Activated CD4-positive, alpha-beta T cell treated with anti-CD3 and anti-CD28 coated beads for 36 hours (primary cell): Measurements from ENCODE around the gene PARD6B. TPM values are rescaled to one million over a fixed set of nuclear protein-coding genes. Genes with fewer than 3 reads are reported as not detected.
A peak's percentile ranks its signal among the peaks of the same experiment; 100 is the strongest.
"Not testable (repeated sequence)": the region's sequence is repeated elsewhere in the genome, so short reads cannot be mapped to it uniquely, and the experiment has no call there.

Experiments used
- ATAC-seq: fragments of 200-7000 bp; cut with Tn5 transposase; one replicate; pipeline ENCODE4 v1.10.0; 2021; ENCODE audit warnings: mild to moderate bottlenecking, moderate library complexity
- CTCF ChIA-PET: fragments of 350-600 bp; sonication (Branson Sonifier 250); formaldehyde crosslinking; loops from one replicate; lab custom pipeline; 2021; ENCODE audit warnings: antibody characterized with exemption; lab: Charles Lee
- POLR2A ChIA-PET: fragments of 350-600 bp; sonication (Branson Sonifier 250); formaldehyde crosslinking; loops from one replicate; lab custom pipeline; 2021; ENCODE audit warnings: antibody characterized with exemption, inconsistent platforms; lab: Charles Lee
- DNase-seq: peaks from one replicate; pipeline ENCODE4 v3.0.0-alpha.2; 2020
- H3K27ac Mint-ChIP-seq: one replicate; pipeline ENCODE4 v1.8.0; 2021; ENCODE audit warnings: mixed read lengths
- H3K27me3 Mint-ChIP-seq: one replicate; pipeline ENCODE4 v1.8.0; 2021; ENCODE audit warnings: mixed read lengths
- H3K36me3 Mint-ChIP-seq: one replicate; pipeline ENCODE4 v1.8.0; 2021; ENCODE audit warnings: low read depth, mixed read lengths
- H3K4me1 Mint-ChIP-seq: one replicate; pipeline ENCODE4 v1.8.0; 2021; ENCODE audit warnings: mixed read lengths
- H3K4me3 Mint-ChIP-seq: one replicate; pipeline ENCODE4 v1.8.0; 2021; ENCODE audit warnings: mild to moderate bottlenecking, moderate library complexity, mixed read lengths
- H3K9me3 Mint-ChIP-seq: one replicate; pipeline ENCODE4 v1.8.0; 2021; ENCODE audit warnings: low read depth, mixed read lengths
- intact Hi-C, 2 experiments: fragments of 100-400 bp; cut with DNase I in 1 of 2; cut with micrococcal nuclease in 1 of 2; formaldehyde crosslinking; loops; one replicate each; pipeline versions ENCODE4 v1.14.2 to v1.15.1; 2022 to 2024; cut with DNase I, micrococcal nuclease
- total RNA-seq, 2 experiments: library from RNA; stranded (reverse); gene quantifications; one replicate each; pipeline ENCODE4 v1.2.3, GENCODE V29; 2021

Gene PARD6B
- total RNA-seq, 2 experiments from 2014 or later: 4.9 to 6.2 TPM

DNA sequence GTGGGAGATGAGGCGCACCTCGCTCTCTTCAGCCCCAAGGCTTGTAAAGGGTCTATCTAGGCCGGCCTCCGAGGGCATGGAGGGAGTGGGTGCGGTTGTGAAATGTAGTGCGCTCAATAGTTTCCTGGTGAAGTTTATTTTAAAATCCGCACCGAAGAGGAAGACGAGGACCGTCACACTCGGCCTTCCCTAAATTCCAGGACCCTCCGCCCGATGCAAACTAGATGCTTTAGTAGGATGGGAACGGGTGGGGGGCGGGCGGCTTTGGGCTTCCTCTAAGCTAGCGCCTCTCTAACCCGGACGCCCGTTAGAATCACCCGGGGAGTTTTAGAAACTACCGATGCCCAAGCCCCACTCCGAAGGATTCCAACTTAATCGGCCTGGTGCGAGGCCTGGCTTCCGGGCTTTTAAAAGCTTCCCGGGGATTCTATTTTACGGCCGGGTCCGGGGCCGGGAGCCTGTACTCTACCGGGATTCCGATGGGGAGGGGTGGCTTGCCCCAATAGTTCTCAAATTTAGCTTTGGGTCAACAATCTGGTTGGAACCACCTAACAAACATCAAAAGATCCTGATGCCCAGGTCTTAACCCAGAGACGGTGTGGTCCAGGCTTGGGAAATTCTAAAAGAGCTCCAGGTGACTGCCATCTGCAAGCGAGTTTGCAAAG lies 62.9 kb downstream of the PARD6B start:
- Mint-ChIP-seq H3K4me1 (peaks cover 17% of the 10 kb centered on the region), H3K9me3 (no peaks in the 10 kb centered on the region), H3K36me3 (no peaks in the 10 kb centered on the region), H3K27ac (no peak overlapping the region), H3K4me3 (peak overlapping the region; percentile 65), H3K27me3 (no peaks in the 10 kb centered on the region)
- DNase-seq (no peak), ATAC-seq (peak; percentile 7)
- POLR2A ChIA-PET: interaction anchor here (0.6 to 1.8 kb wide), 8 partner anchors 69 to 280 kb away, joined by 3 to 14 read pairs (median 4); partner anchors contain the start of genes ADNP, DPM1 and MOCS3
- CTCF ChIA-PET: interaction anchor here (0.6 to 4.2 kb wide), 56 partner anchors 8 to 814 kb away, joined by 3 to 60 read pairs (median 4); partner anchors contain the start of genes ADNP, DPM1, MOCS3 and PARD6B
- intact Hi-C loops: loop anchor here (1.0 to 10.0 kb wide), 9 partner anchors 24 to 740 kb away; partner anchors contain the start of genes DPM1 (in 1 of the 2), MOCS3 (in 1 of the 2) and PARD6B (in 1 of the 2)

GRCh38 chr20:50794846-50795634 lies 63.7 kb downstream of the PARD6B start, which contains the start of gene BCAS4:
BCAS4 (plus strand) TSS chr20:50795061; CDS start chr20:50795084, 23 bp downstream.
- Mint-ChIP-seq H3K36me3 (no peaks in the 10 kb centered on the region), H3K27ac (peak within 1 kb of the TSS; percentile 55), H3K4me3 (peak within 1 kb of the TSS; percentile 72), H3K9me3 (no peaks in the 10 kb centered on the region), H3K4me1 (peaks cover 19% of the 10 kb centered on the region), H3K27me3 (no peaks in the 10 kb centered on the region)
- ChIA-PET POLR2A (interaction anchor here (0.6 to 1.8 kb wide), 8 partner anchors 70 to 280 kb away, joined by 3 to 14 read pairs (median 4); partner anchors contain the start of genes ADNP, DPM1 and MOCS3), CTCF (interaction anchor here (0.5 to 4.2 kb wide), 57 partner anchors 8 to 815 kb away, joined by 3 to 60 read pairs (median 5); partner anchors contain the start of genes ADNP, DPM1, MOCS3 and PARD6B)
- peak; percentile 76 for ATAC-seq
- DNase-seq: peak; percentile 92
- intact Hi-C loops: loop anchor here (1.0 to 10.0 kb wide), 9 partner anchors 23 to 740 kb away; partner anchors contain the start of genes DPM1 (in 2 of the 2), MOCS3 (in 2 of the 2) and PARD6B (in 1 of the 2)

DNA sequence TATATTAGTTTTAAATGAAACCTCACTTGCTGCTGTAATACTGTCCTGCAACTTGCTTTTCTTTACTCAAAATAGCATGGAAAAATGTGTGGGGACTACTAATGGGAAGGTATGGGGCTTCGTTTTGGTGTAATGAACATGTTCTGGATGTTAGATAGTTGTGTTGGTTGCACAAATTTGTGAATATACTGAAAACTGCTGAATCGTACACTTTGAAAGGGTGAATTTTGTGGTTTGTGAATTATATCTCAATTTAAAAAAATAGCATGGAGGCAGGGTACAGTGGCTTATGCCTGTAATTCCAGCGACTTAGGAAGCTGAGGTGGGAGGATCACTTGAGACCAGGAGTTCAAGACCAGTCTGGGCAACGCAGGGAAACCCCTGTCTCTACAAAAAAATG lies 65.8 kb downstream of the PARD6B start:
- Mint-ChIP-seq H3K4me3 (no peak overlapping the region), H3K36me3 (no peaks in the 10 kb centered on the region), H3K9me3 (no peaks in the 10 kb centered on the region), H3K4me1 (peaks cover 14% of the 10 kb centered on the region), H3K27ac (no peak overlapping the region), H3K27me3 (no peaks in the 10 kb centered on the region)
- POLR2A ChIA-PET: no interaction called here
- no peak for DNase-seq
- ATAC-seq: no peak
- CTCF ChIA-PET: interaction anchor here (0.8 kb wide), 1 partner anchor 72 kb away, joined by 3 read pairs; no protein-coding TSS in a partner anchor
- intact Hi-C loops: loop anchor here in 1 of 2 experiments (10.0 kb wide), 1 partner anchor 738 kb away; no protein-coding TSS in a partner anchor

- ATAC-seq: no peak
- Mint-ChIP-seq H3K9me3 (no peaks in the 10 kb centered on the region), H3K36me3 (no peaks in the 10 kb centered on the region), H3K27ac (no peak overlapping the region), H3K27me3 (no peaks in the 10 kb centered on the region), H3K4me1 (peaks cover 14% of the 10 kb centered on the region), H3K4me3 (no peak overlapping the region)
- POLR2A ChIA-PET: no interaction called here
- intact Hi-C loops: loop anchor here in 1 of 2 experiments (10.0 kb wide), 1 partner anchor 736 kb away; no protein-coding TSS in a partner anchor
- DNase-seq: no peak
- CTCF ChIA-PET: no interaction called here
Observed at GRCh38 chr20:50798650-50799049, 67.3 kb downstream of the PARD6B start.

DNA sequence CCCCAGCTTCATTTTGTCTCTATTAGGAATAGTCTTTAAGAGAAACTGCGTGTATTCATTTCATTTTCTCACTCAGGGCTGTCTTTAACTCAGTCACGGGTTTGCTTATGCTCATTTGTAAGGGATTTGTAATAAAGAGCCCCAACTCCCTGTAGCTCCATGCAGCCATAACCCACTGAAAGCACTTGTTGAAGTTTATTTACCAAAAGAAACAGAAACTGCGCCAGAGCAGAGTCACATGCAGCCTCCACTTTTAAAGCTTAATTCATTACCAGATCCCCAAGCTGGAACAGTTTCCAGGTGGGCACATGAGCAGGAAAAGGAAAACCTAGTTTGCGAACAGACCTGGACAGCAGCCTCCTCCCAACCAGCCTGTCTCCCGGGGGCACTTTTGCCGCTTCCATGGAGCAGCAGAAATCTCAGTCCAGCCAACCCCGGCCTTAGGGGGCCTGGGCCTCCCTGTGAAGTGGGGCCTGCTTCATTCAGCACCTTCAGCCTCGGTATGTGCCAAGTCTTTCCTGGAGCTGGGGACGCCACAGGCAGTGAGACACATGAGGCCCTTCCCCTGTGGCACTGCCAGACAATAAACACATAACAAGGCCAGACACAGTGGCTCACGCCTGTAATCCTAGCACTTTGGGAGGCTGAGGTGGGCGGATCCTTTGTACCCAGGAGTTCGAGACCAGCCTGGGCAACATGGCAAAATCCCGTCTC lies 68.0 kb downstream of the PARD6B start:
- H3K27me3 Mint-ChIP-seq: no peaks in the 10 kb centered on the region
- no peaks in the 10 kb centered on the region for H3K9me3 Mint-ChIP-seq
- H3K36me3 Mint-ChIP-seq: no peaks in the 10 kb centered on the region
- peaks cover 12% of the 10 kb centered on the region for H3K4me1 Mint-ChIP-seq
- ATAC-seq: no peak
- no peak overlapping the region for H3K27ac Mint-ChIP-seq
- H3K4me3 Mint-ChIP-seq: no peak overlapping the region
- intact Hi-C loops: loop anchor here in 1 of 2 experiments (10.0 kb wide), 1 partner anchor 735 kb away; no protein-coding TSS in a partner anchor
- POLR2A ChIA-PET: no interaction called here
- CTCF ChIA-PET: no interaction called here
- no peak for DNase-seq

DNA sequence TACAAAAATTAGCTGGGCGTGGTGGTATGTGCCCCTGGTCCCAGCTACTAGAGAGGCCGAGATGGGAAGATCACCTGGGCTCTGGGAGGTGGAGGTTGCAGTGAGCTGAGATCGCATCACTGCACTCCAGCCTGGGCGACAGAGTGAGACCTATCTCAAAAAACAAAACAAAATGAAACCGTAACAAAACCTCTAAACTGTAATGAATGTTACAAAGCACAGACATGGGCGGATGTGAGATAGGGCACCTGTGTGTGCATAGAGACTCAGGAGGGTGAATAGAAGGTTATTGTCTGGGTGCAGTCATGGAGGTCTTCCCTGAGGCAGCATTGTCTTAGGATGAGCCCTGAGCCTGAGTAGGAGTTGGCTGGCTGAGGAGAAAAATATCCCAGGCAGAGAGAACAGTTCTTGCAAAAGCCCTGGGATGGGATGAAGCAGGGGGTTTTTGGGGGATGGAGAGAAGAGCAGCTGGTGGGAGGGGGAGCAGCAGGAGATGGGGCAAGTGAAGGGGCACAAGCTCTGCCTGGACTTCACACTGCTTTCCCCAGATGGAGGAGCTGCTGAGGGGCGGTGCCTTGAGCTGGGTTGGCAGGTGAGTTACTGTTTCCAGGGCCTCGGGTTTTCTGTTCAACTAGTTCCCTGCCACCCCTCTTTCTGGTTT lies 68.6 kb downstream of the PARD6B start:
- Mint-ChIP-seq H3K4me1 (peaks cover 19% of the 10 kb centered on the region), H3K27ac (peak overlapping the region; percentile 45), H3K27me3 (no peaks in the 10 kb centered on the region), H3K4me3 (no peak overlapping the region), H3K36me3 (no peaks in the 10 kb centered on the region), H3K9me3 (no peaks in the 10 kb centered on the region)
- DNase-seq (no peak), ATAC-seq (no peak)
- intact Hi-C loops: loop anchor here in 1 of 2 experiments (10.0 kb wide), 1 partner anchor 735 kb away; no protein-coding TSS in a partner anchor
- CTCF ChIA-PET: no interaction called here
- POLR2A ChIA-PET: no interaction called here

DNA sequence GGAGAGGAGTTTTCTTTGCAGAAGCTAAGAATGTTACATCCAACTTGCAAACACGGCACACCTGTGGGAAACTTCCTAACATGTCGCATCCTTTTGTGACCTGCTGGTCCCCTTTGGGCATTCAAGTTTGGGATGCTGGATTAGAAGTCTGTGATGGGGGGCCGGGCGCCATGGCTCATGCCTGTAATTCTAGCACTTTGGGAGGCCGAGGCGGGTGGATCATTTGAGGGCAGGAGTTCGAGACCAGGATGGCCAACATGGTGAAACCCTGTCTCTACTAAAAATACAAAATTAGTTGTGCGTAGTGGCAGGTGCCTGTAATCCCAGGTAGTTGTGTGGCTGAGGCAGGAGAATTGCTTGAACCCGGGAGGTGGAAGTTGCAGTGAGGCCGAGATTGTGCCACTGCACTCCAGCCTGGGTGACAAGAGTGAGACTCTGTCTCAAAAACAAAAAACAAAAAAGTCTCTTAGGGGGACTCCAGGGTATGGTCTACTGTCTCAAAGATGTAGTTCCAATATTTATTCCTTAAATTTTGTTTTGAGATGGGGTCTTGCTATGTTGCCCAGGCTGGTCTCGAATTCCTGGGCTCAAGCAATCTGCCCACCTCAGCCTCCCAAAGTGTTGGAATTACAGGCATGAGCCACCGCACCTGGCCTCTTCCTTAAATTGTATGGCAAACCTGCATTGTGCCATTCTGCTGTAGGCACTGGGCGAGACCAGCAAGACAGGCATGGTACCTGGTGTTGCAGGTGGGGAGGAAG lies 69.8 kb downstream of the PARD6B start:
- H3K27me3 Mint-ChIP-seq, H3K27ac Mint-ChIP-seq, DNase-seq, intact Hi-C loops, H3K9me3 Mint-ChIP-seq, POLR2A ChIA-PET, H3K4me3 Mint-ChIP-seq, H3K36me3 Mint-ChIP-seq, CTCF ChIA-PET, ATAC-seq: not testable (repeated sequence)
- H3K4me1 Mint-ChIP-seq: peaks cover 24% of the 10 kb centered on the region

DNA sequence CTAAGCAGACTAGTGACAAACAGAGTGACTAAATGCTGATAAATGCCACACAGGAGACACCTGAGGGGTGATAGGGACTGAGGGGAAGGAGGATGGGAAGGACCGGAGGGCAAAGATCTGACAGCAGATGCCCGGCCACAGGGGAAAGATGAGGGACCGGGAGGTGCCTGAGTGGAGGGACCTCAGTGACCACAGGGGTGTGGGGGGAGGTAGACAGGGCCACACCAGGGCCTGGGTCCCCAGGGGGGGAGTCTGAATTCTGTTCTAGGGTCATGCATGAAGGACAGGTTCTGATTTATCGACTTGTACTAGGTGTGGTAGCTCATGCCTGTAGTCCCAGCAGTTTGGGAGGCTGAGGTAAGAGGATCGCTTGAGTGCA lies 70.4 kb downstream of the PARD6B start:
- DNase-seq (no peak), ATAC-seq (no peak)
- Mint-ChIP-seq H3K27ac (no peak overlapping the region), H3K27me3 (no peaks in the 10 kb centered on the region), H3K9me3 (no peaks in the 10 kb centered on the region), H3K36me3 (no peaks in the 10 kb centered on the region), H3K4me3 (no peak overlapping the region), H3K4me1 (peaks cover 27% of the 10 kb centered on the region)
- CTCF ChIA-PET: interaction anchor here (1.1 to 2.6 kb wide), 4 partner anchors 8 to 170 kb away, joined by 3 to 24 read pairs (median 3); partner anchors contain the start of gene BCAS4
- POLR2A ChIA-PET: no interaction called here
- intact Hi-C loops: no loop called here

- intact Hi-C loops: no loop called here
- no peaks in the 10 kb centered on the region for H3K9me3 Mint-ChIP-seq
- POLR2A ChIA-PET: no interaction called here
- CTCF ChIA-PET: interaction anchor here (1.1 to 2.6 kb wide), 5 partner anchors 9 to 169 kb away, joined by 3 to 24 read pairs (median 3); partner anchors contain the start of gene BCAS4
- H3K36me3 Mint-ChIP-seq: no peaks in the 10 kb centered on the region
- DNase-seq: no peak
- no peaks in the 10 kb centered on the region for H3K27me3 Mint-ChIP-seq
- no peak overlapping the region for H3K4me3 Mint-ChIP-seq
- no peak overlapping the region for H3K27ac Mint-ChIP-seq
- no peak for ATAC-seq
- H3K4me1 Mint-ChIP-seq: peaks cover 24% of the 10 kb centered on the region
Observed at GRCh38 chr20:50802289-50802688, 70.9 kb downstream of the PARD6B start.
